ENCODE measurements around the gene SEPTIN10.

The SEPTIN10 gene

DNA sequence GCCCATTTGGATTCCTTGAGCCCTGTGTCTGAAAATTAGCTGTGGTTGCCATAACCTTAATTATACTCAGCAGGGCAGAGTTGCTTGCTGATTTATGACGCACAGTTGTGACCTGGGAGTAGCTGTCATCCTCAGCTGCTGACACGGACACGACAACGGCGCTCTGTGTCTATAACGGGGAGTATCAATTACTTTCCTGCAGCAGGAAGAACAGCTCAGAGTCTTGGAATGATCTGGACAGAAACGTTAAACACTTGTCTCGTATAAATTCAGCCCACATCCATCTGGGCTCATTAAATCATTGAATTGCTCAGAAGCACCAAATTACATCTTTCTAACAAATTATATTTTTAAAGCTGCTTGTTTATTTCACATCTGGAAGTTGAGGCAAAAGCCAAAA, 116.3 kb downstream of the SEPTIN10 start:
- no peak overlapping the region for H3K9ac ChIP-seq (ENCODE audit: low read length in 2 of 2)
- H3K27me3 ChIP-seq (ENCODE audit: control insufficient read depth in 1 of 2, insufficient read depth in 2 of 2, low read length in 2 of 2): no peaks in the 10 kb centered on the region
- H3K9me3 ChIP-seq (ENCODE audit: control insufficient read depth in 2 of 2, low read length in 2 of 2): no peaks in the 10 kb centered on the region
- peaks cover 16% of the 10 kb centered on the region for H3K4me1 ChIP-seq (ENCODE audit: control insufficient read depth, insufficient read depth, low read length)
- peaks cover 0 to 2% of the 10 kb centered on the region in 2 donors for H3K36me3 ChIP-seq (ENCODE audit: control insufficient read depth in 2 of 2, insufficient read depth in 2 of 2, low read length in 2 of 2)
- no peak overlapping the region for H3K27ac ChIP-seq (ENCODE audit: low read length)
- no peak overlapping the region for H3K4me3 ChIP-seq (ENCODE audit: low read length in 2 of 2)

DNA sequence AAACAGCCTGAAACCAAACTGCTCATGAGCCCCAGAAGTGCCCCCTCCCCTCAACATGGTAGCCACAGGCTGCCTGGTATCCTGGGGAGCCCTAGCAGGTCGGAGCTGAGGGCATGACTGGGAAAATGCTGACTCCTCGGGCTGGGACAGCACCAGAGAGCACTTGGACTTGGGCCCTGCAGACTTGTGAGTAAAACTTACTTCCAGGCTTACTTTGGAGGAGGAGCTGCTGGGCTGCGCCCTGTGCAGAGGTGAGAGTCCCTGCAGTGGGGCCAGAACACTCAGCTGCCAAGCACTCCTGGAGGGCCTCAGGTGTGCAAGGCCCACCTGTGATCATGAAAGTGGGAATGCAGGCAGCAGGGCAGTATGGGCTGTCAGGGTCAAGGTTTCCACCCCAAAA, 119.4 kb downstream of the SEPTIN10 start:
- H3K4me1 ChIP-seq (ENCODE audit: control insufficient read depth, insufficient read depth, low read length): peaks cover 15% of the 10 kb centered on the region
- H3K36me3 ChIP-seq (ENCODE audit: control insufficient read depth in 2 of 2, insufficient read depth in 2 of 2, low read length in 2 of 2): peaks cover 0 to 4% of the 10 kb centered on the region in 2 donors
- no peak overlapping the region for H3K9ac ChIP-seq (ENCODE audit: low read length in 2 of 2)
- no peaks in the 10 kb centered on the region for H3K27me3 ChIP-seq (ENCODE audit: control insufficient read depth in 1 of 2, insufficient read depth in 2 of 2, low read length in 2 of 2)
- H3K9me3 ChIP-seq (ENCODE audit: control insufficient read depth in 2 of 2, low read length in 2 of 2): no peaks in the 10 kb centered on the region
- H3K4me3 ChIP-seq (ENCODE audit: low read length in 2 of 2): no peak overlapping the region
- H3K27ac ChIP-seq (ENCODE audit: low read length): no peak overlapping the region

DNA sequence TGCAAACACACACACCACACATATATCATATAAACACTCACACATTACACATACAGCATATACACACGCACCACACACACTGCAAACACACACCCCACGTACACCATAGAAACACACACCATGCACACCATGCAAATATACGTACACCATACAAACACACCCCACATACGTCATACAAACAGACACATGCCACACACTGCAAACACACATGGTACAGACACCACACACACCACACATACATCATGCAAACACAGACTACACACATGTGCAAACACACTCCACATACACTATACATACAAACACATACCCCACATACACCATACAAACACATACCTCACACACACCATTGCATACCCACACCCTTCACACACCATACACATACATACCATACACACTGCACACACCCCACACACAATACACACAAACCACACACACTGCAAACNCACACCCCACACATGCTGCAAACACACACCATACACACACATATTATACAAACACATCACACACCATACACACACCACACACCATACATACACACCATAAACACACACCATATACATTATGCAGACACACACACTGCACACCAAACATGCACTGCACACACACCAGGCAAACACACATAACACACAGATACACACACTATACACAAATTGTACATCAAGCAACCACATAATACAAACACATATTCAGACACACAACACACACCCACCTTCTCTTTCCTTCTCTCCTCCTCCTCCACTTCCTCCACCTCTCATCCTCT, 120.4 kb downstream of the SEPTIN10 start:
- Histone ChIP-seq H3K36me3 (ENCODE audit: control insufficient read depth in 2 of 2, insufficient read depth in 2 of 2, low read length in 2 of 2) (peaks cover 0 to 4% of the 10 kb centered on the region in 2 donors), H3K9me3 (ENCODE audit: control insufficient read depth in 2 of 2, low read length in 2 of 2) (no peaks in the 10 kb centered on the region), H3K27me3 (ENCODE audit: control insufficient read depth in 1 of 2, insufficient read depth in 2 of 2, low read length in 2 of 2) (no peaks in the 10 kb centered on the region), H3K27ac (ENCODE audit: low read length) (no peak overlapping the region), H3K4me1 (ENCODE audit: control insufficient read depth, insufficient read depth, low read length) (peaks cover 6% of the 10 kb centered on the region), H3K9ac (ENCODE audit: low read length in 2 of 2) (no peak overlapping the region), H3K4me3 (ENCODE audit: low read length in 2 of 2) (no peak overlapping the region)
